HCEC 1CT (cell line): Measurements from ENCODE around the gene ASAP2.
"Not testable (repeated sequence)": the region's sequence is repeated elsewhere in the genome, so short reads cannot be mapped to it uniquely, and the experiment has no call there.

Source experiments
- DNase-seq: peaks from one replicate; pipeline ENCODE4 v3.0.0-alpha.2; 2017

Gene ASAP2

DNA sequence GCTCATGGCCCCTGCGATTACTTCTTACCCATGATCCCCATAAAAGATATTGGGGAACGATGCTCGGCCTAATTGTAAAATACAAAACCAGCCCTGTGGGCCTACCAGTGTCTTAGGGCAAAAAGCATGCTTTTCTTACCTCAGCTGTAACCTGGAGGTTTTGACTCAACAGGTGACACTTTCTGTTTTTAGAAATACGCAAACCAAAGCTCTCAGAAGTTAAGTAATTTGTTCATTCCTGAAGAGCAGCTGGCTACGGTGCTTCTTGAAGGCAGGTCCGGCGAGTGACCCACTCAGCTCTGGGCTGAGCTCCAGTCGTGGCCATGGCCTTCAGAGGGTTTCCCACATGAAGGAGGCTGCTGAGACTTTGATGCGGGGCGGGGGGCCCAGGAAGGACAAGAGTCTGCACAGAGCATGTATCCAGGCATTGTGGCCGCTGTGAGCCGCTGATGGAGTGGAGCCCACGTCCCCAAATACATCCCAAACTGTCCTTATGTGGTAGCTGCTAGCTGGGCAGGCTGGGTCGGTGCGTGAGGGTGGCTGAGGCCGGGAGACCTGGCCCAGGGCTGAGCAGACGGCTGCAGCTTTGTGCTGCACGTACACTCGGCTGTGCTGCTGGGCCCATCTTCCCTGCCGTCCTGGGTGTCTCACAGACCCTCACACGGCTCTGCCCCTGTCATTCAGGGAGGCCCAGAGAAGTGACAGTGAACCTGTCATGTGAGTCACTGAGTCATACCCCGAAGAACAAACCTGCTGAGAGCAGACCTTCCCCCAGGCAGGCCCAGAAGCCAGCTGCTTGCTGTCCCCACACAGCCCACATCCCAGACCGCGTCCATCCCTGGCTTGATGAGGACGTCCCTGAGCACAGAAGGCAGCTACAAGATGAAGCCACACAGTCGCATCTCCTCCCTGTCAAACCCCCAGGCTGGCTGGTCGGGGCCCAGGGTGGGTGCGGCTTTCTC lies 182.6 kb downstream of the ASAP2 start:
- no peak for DNase-seq

DNA sequence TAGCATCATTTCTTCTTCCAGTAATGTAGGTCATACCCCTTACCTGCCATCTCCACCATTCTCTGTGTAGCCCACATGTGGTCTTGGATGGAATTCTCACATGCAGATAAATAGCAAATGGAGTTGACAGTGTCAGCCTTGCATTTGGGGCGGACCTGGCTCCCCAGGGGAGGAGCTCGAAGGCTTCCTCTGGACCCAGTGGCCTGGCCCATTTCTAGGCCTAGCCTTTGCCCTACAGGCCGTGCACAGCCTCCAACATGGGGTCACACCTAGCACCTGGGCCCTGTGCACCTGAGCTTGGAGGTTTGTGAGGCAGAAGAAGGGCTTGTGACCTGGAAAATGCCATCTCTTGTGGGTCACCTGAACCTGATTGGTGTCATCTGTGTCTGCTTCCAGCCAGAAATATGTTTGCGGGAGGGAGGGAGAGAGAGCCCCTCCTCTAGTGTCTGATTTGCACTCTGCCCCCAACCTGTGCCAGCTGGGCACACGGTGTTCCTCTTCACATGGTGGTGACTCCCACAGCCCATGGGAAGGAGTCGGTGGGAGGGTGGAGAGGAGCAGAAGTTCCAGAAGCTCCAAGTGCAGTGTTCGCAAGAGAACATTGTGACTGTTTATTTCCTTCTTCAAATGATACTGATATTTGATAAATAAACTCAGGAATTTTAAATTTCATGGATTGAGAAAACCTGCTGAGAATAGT lies 183.7 kb downstream of the ASAP2 start:
- no peak for DNase-seq

DNA sequence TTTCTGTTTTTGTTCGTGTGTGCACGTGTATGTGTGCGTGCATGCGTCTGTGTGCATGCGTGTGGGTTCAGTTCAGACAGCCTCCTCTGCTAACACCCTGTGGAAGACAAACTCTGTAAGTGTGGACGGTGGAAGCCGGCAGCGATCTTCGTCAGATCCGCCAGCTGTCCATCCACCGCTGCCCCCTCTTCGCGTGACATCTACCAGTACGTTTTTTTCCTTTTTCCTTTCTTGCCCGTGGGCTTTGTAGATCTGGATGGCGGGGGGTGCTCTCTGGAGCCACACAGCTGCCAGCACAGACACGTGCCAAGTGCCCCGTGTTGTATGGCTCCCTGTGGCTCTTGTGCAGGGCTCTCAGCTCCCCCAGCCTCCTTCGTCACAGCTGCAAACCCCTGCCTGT lies 184.4 kb downstream of the ASAP2 start:
- no peak for DNase-seq

DNA sequence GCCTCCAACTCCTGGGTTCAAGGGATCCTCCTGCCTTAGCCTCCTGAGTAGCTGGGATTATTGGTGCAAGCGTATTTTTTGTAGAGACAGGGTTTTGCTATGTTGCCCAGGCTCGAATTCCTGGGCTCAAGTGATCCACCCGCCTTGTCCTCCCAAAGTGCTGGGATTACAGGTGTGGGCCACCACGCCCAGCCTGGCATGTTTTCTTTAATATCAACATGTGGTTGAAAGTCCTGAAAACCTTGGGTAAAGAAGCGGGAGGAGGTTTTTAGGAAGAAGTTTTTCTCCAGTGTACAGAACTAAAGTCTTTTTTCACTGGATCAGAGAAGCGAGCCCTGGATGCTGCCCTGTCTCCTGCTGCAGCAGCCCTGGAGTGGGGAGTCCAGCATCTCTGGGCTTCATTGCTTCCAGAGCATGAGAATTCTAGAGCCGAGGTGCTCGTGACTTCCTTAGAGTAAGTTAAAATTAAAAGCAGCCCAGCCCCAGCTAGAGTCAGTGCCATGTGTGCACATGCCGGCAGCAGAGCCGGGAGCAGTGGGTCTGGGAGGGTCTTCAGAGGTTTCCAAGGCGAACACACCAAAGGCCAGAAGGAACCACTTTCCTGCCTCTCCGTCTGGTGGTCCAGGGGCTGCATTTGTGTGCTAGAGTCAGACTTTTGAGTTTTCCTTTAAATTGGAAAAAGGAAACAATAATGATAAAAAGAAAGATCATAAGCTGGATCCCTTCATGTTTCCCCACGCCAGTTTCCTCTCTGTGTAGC lies 185.5 kb downstream of the ASAP2 start:
- DNase-seq: no peak

DNA sequence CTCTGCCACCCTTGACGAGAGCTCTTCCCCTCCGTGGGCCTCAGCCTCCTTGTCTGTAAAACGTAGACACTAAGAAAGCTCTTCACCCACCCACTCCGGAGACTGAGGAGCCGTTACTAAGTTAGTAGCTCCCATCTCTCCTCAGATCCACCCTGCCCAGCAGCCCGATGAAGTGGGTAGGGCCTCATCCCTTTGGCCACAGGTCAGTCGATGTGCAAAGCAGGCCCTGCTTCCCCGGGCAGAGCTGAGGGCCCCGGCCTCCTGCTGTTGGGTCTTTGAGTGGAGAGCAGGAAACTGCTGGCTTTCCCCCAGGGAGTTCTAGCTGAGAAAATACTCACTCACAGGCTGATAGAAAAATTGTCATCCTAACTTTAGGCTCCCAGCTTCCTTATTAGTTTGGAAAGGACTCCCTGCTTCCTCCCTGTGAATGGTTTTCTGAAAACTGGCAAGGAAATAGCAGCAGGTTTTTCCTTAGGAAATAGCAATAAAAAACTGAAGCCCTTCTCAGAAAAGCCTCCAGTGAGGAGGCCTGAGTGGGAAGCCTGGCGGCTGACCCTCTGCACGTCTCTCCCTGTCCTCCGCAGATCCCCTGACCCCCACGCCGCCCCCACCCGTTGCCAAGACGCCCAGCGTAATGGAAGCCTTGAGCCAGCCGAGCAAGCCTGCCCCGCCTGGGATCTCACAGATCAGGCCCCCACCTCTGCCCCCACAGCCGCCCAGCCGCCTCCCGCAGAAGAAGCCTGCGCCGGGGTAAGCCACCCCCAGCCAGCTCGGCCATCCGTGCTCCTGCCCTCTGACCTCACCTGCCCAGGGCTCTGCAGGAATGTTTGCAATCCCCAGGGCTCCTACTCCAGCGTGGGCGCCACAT lies 186.5 kb downstream of the ASAP2 start:
- DNase-seq: no peak

DNA sequence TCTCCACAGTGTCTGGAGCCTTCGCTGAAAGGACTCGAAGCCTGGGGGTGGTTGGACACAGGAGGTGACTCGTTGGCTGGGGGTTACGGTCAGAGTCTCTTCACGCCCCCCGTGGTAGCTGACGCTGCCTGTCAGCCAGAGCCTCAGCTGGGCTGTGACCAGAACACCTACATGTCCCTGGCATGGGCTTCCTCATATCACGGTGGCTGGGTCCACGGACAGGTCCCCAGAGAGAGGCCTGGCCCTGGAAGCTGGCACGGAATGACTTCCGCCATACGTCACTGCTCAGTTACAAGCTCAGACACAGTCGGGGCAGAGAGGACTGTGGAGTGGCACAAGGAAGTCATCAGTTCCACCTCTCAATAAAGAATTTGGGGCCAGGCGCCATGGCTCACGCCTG lies 188.2 kb downstream of the ASAP2 start:
- no peak for DNase-seq

DNA sequence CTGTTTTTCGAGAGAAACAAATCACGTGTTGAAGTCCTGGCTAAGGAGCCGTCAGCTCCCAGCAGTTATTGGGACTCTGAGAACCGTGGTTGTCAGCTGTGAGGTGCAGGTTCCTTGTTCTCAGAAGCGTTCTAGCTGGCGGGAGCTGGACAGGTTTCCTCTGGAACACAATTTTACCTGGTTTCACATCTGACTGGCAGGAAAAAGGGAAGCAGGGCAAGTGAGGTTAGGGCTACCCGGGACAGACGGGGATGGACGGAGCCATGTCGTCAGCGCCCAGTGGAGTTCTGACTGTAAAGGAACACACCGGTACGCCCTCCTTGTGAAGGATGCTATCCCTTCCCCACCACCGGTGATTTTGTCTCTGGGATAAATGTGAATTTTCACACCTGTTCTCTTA lies 190.6 kb downstream of the ASAP2 start:
- DNase-seq: no peak

DNA sequence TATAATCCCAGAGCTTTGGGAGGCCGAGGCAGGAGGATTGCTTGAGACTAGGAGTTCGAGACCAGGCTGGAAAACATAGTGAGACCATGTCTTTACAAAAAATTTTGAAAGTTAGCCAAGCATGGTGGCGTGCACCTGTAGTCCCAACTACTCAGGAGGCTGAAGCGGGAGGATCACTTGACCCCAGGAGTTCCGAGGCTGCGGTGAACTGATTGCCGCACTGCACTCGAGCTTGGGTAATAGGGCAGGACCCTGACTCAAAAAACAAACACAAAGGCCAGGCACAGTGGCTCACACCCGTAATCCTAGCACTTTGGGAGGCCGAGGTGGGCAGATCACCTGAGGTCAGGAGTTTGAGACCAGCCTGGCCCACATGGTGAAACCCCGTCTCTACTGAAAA lies 191.6 kb downstream of the ASAP2 start:
- not testable (repeated sequence) for DNase-seq

DNA sequence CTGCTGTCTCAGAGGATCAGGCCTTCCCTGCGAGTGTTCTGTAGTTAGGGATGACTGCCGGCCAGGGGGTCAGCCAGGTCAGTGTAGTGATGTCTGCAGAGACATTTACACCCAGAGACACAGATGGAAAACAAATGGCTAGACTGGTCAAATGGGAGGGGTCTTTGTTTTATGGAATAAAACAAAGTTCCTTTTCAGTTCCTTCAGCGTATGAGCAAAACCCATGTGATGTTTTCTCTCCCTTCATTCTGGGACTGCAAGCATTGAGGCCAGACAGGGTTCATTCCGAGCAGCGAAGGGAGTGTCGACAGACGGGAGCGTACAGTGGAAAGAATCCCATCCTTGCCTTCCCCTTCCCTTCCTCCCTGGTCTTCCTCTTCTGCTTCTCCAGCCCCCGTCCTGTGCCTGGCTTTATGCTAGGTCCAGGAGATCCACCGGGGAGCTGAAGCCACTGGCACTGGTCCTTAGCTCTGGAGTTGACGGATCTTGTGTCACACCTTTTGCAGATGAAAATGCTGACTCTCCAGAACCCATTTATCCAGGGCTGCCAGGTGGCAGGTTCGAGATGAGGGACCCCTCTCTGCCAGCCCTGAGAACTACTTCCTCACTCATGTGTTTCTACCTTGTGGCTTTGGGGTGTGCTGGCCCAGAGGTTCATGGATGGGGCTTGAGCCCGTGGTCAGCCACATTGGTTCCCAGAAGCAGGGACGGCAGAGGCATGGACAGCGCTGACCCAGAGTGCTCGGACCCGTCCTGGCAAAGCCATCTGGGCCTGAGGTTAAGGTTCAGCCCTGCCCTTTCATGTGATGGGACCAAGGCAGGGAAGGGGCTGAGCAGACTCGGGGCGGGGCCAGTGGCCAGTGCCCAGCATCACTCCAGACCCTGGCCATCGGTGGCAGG lies 192.5 kb downstream of the ASAP2 start:
- DNase-seq: no peak

DNA sequence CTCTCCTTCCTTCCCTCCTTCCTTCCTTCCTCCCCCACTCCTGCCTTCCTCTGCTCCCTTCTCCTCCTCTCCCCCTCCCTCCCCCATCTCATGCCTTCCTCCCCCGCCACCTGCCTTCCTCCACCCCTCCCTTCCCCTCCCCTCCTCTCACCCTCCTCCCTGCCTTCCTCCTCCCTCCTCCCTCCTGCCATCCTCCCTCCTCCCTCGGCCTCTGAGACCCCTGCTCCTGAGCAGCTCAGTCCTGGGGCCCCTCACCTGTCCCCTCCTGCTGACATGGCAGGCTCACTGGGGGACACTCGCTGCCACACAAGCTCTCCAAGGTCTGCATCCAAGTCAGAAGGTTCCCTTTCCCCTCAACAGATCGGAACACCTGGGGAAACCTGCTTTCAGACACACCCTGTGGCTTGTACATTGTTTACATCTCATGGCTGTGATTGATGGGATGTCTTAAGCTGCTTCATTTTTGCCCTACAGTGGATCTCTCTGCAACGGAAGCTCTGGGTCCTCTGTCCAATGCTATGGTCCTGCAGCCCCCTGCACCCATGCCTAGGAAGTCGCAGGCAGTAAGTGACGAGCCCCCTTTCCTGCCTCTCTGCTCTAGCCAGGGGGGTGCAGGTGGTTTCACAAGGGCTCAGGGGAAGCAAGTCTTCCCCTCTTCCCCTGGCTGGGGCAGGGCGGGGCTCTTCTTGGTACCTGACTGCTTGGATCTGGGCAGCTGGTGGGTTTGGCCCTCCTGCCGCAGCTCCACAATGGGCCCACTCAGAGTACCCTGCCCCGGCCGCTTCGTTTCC lies 193.9 kb downstream of the ASAP2 start:
- DNase-seq: no peak

DNA sequence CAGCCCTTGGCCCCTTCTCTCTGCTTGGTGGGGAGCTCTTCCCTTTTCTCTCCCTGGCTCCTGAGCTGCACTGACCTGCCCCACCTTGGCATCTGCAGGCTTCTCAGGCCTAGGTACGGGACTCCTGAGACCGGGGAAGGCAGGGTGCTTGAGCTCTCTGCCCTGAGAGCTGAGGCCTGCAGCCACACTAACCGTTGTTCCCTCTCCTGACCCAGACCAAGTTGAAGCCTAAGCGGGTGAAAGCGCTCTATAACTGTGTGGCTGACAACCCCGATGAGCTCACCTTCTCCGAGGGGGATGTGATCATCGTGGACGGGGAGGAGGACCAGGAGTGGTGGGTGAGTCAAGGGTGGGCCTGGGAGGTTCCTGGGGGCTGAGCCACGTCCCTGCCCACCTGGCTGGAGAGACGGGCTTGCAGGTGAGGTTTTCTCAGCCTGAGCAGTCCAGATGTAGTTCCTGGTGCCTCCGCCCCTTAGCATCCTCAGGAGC lies 194.5 kb downstream of the ASAP2 start:
- DNase-seq: no peak

DNA sequence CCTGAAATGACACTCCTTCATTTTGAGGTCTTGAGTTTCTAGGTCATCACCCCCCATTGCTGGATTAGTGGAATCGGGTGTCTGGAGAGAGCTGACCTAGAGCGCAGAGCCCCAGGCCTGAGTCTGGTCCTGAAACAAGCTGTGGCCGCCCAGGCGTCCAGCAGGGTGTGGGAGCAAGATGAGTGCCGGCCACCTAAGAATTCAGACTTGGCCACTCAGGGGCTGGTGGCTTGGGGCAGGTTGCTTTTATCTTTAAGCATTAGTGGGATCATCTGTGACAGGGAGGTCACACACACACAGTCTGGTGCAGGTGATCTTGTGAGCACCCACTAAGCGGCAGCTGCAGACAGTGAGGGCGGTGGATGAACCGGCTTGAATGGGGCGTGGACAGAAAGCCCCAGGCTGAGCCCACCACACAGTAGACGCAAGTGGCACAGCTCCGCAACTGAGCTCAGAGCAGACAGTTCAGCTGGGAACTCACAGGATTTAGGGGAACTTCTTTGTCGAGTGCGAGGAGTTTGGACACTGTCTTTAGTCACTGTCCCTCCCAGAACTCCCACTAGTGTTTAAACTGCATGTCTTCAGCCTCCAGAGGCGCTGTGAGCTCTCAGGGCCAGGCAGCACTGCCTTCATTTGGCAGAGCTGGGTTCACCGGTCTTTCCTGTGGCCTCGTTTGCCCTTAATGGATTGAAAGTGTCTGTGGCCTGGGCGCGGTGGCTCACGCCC lies 195.2 kb downstream of the ASAP2 start:
- no peak for DNase-seq

DNA sequence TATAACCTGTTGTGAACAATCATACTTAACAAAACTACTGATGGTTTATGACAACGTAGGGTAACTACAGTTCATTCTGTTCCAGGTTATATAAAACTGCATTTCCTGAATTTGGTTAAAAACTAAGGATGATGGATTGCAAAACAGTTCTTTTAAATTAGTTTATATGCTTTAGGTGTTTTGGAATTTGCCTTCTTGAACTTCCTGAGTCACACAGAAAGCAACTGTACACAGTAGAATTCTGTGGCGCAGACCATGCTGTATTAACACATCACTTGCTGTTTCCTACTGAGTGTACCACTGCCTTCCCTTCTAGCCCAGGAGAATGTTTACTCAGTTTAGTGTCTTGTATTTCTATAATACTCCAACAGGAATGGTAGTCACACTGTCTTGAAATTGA lies 197.3 kb downstream of the ASAP2 start:
- DNase-seq: peak; percentile 72

DNA sequence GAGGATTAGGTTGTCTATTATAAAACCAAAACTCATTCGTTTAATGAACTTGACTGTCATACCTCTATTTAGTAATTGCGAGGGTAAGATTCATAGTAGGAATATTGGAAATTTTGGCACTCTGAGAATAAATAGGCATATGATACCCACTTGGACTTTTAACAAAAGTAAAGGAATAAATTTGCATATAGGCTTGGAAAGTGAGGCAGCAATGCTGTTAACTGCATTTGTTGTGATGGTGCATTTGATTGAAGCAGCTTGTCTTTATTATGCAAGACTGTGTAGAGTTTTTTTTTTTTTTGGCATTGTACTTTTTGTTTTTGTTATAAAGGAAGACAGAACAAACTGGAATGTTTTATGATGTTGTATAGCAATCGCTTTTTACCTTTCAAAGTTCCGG lies 197.8 kb downstream of the ASAP2 start:
- no peak for DNase-seq

DNA sequence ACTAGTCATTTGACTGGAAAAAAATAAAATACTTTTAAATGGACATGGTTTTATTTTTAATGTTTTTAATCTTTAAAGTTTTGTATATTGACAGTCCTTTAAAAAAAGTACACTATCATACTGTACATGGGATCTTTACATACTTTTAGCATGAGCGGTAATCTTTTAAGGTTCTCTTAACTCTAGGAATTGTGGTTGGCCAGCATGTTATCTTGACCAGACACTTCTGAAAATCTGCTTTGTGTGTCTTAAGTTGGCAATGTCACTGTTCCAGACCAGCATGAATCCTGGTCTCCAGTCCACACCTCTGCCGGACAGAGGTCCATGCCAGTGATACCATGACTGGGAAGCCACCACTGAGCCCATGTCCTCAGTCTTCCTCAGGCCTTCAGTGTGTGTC lies 199.0 kb downstream of the ASAP2 start:
- DNase-seq: peak; percentile 42

DNA sequence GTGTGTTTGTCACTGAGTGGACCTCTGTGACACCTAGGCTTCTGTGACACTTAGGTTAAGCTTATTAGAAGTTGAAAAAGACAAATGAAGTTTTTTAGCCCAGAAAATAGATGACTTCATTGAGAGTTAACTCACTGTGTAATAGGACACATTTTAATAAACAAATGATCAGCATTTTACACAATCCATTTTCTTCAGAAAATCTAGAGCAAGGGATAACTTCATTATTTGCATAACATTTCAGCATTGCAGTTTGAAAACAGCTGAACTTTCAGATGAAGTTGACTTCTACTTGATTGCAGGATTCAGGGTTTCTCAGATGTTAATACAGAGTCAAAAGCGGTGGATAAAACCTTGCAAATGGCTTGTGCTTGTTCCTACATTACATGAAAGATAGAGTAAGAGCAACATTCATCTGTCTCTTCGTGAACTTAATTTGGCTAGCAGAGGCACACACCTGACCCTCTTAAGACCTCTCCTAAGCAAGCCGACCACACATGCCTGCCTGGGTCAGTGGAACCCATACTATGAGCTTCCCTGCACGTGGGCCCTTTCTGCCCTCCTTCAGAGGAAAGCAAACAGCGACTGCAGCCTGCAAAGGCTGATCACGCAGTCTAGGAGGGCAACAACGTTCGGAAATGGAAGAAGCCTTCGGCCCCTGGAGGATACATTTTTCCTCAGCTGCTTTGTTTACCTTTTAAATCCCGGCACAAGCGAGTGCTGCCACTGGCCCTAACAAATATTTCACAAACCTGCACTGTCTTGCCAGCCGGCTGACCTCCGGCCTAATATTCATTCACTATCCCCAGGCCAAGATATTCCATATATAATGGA lies 200.1 kb downstream of the ASAP2 start:
- DNase-seq: no peak

DNA sequence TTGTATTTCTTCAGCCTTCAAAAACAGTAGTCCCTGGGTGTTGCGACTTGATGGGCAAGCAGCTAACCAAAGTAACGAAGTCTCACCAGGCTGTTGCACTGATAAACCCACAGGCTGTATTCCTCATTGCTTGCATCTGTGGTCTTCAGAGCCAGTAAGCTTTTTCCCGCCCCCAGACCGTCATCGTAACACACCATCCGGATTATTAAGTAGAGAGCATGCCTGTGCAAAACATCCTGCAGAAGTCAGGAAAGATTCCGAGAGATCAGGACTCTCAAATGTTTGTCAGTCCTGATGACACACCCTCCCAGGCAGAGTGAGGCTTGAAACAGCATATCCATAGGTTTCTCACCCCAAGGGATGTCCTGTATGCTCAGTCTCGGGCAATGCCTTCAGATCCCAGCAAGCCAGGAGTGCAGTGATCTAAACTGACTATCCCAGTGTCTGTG lies 200.8 kb downstream of the ASAP2 start:
- DNase-seq: no peak

DNA sequence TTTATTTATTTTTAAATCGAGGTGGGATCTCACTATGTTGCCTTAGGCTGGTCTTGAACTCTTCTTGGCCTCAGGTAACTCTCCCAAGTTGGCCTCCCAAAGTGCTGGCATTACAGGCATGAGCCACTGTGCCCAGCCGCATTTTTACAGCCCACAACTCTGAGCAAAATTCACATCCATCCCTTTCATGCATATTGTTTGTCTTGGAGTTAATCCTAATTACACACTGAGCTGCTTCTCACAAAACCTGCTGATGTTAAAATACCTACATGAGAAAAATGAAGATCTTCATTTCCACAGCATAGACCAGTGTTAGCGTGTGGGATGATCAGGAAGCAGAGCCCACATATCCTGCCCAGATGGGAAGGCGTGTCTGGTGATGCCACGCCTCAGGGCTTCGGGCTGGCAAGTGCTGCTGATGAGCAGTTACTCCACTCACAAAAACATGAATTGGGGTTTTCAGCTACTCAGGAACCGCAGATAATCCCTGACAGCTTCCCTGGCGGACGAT lies 202.1 kb downstream of the ASAP2 start:
- DNase-seq: no peak
